HS-5 (cell line): ENCODE measurements around the gene LTBR.
A peak's percentile ranks its signal among the peaks of the same experiment; 100 is the strongest.
"Not testable (repeated sequence)": the region's sequence is repeated elsewhere in the genome, so short reads cannot be mapped to it uniquely, and the experiment has no call there.

Experiments used
- DNase-seq: peaks from one replicate; pipeline ENCODE4 v3.0.0-alpha.2; 2012; ENCODE audit warnings: low read depth

Gene LTBR

GRCh38 chr12:6383572-6384498 is at the start of gene LTBR:
LTBR (plus strand) TSS chr12:6384162; CDS start chr12:6384359, 197 bp downstream.
- DNase-seq: peak; percentile 63

GRCh38 chr12:6334359-6334758 is 49.6 kb upstream of the LTBR start:
- no peak for DNase-seq

DNA sequence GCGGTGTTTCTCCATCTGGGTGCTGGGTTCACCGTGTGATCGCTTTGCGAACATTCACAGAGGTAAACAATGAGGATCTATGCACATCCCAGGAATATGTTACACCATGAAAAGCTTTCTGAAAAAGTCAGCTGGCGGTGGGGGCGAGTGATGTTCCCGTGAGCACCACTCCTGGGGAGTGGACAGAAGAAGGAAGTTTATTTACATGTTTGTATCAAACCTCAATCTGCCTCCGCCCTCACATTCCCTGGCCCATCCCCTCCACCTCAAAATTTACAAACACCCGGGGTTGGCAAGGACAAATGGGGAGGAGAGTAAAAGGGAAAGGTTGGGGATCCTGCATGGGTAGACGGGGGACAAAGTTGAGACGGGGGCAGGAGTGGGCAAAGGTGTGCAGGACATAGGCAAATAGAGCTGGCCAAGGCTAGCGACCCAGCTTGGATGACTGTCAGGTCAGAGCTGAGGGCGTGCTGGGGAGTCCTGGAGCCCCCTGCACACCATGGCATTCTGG is 49.0 kb upstream of the LTBR start:
- DNase-seq: no peak

DNA sequence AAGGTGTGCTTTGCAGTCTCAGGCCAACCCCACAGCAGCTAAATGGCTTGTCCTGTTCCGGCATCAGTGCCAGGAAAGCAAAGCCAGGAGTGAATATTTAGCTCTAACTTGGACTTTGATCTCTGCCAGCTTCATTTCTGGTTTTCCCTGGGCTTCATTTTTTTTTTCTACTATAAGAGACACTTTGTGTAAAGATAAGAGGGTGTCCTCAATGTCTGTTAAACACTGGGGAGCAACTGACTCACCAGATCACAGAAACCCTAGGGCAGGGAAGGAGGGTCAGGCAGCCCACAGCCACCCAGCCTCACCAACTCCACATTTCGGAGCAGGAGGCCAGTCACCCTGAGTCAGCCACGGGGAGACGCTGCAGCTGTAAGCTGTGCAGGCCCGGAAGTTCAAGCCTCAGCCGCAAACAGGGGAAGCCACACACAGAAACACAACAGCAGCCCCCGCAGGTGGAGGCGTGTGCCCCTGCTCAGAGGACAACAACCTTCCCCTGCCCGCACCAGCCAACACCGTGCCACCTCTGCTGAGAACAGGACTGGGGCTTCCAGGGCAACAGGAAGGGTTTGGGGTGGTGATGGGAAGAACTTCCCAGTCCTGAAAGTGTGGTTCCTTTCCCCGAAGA is 48.4 kb upstream of the LTBR start:
- DNase-seq: no peak

DNA sequence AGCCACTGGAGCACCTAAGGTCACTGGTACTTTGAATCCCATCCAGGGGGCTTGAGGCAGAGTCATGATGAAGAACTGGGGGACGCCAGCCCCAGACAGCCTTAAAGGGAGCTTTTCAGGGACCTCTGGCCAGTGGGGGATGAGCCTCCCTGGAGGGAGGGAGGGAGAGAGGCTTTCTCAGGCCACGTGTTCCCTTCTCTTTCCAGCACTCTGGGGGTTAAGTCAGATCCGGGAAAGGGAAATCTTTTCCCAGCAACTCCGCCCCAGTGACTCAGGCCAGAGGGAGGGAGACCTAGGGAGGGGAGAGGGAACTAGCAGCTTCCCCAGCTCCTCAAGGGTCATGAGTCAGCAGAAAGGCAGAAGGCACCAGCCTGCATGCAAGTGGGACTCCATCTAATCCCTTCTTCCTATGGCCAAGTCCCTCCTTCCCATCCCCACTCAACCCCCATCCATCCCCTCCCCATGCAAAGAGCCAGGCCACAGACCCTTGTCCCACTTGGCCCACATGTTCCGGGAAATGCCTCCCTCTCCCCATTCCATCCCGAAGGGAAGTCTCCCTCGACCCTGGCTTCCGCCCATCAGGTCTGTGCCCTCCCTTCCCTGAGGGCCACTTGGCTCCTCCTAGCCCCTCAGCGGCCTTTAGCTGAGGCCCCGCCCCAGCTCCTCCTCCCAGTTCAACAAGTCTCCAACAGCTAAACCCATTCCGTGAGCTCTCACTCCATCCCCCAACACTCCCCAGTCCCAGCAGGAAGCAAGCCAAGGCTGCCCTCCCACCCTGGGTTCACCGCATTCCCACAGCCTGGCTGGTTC is 47.7 kb upstream of the LTBR start:
- peak; percentile 99 for DNase-seq

DNA sequence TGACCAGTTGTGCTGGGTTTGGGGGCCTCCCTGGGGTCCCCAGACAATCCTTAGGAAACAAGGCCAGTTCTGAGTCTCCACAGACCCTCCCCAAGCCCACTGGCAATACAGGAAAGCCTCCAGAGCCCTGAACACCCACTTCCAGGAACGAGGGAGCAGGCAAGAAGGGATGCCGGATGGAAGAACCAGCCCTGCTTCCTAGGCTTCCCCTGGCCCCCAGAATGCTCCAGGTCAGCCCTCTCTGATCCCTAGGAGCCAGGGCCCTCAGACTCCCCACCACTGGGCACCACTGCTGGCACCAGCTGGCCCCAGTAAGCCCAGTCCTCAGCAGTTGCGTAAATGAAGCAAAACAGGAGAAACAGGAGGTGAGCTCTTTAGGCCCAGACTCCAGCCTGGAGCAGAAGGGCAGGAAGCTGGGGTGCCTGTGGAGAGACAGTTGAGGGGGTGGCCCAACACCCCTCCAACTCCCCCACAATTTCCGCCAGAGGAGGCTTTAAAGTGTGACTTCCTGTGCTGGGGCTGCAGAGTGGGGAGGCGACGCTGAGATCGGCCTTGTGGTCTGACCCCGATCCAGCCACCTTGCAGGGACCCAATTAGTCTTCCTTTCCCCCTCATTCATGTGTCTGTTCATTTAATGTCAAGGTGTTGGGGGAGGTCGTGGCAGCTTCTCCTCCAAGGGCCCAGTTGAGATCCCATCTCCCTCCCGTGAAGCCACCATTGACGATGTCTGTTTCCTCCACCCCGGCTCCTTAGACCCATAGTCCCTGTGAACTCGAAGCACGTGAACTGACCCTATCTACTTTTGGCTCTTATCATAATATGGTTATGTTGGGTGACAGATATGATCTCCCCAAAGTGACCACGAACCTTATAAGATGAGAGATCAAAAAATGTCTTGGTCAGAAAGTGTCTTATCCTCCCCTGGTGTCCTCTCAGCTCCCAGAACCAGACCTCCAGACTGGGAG is 46.8 kb upstream of the LTBR start:
- DNase-seq: no peak

GRCh38 chr12:6337958-6338433 is 46.0 kb upstream of the LTBR start:
- DNase-seq: no peak

DNA sequence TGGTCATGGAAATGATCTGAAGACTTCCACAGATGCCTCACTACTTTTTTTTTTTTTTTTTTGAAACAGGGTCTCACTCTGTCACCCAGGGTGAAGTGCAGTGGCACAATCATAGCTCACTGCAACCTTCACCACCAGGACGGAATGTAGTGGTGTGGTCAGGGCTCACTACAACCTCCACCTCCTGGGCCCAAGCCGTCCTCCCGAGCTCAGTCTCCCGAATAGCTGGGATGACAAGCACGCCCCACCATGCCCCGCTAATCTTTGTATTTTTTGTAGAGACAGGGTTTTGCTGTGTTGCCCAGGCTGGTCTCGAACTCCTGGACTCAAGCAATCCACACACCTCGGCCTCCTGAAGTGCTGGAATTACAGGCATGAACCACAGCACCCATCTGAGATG is 45.4 kb upstream of the LTBR start:
- DNase-seq: not testable (repeated sequence)

DNA sequence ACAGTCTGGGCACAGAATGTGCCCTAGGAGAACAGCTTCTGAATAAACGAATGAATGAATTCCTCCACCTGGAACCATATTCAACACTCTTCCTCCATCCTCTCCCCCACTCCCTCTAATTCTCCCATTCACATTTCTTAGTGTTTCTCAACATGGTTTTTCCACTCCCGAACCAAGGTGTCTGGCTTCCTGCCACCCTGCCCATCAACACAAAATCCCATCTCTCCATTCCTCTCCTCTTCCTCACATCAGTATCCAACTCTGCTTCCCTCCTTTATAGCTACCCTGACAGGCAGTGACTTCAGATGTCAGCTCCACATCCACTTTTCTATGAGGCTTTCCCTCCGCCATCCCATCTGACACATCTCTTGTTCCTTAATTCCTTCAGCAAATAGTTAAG is 45.0 kb upstream of the LTBR start:
- no peak for DNase-seq

- no peak for DNase-seq
Observed at GRCh38 chr12:6340032-6340638, 43.8 kb upstream of the LTBR start.

GRCh38 chr12:6340745-6341416 is 43.1 kb upstream of the LTBR start:
- no peak for DNase-seq

DNA sequence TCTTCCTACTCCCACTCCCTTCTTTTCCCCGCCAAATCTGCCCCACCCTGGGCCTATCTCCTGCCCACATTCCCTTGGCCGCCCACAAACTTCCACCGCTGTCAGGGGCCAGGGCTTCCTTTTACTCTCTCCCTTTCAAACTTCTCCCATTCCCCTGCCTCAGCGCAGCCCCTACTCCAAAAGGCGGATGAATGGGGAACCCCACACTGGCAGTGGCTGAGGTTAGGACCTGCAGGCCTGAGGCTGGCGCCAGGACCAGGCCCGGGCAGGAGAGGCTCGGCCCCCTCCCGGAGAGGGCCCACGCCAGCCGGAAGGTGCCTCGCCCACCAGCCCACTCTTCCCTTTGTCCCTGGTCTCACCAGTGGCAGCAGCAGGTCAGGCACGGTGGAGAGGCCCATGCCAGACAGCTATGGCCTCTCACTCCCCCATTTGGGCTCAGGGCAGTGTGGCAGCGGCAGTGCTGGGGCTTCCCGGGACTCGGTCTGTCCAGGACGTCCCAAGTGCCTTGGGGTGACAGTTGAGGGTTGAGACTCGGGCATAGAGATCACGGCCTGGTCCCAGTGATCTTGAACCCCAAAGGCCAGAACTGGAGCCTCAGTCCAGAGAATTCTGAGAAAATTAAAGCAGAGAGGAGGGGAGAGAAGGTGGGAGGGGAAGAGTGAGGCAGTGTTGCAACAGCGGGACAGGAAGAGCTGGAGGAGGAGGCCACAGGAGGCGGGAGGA is 42.4 kb upstream of the LTBR start, which contains the start of gene TNFRSF1A:
Gene TNFRSF1A, minus strand, starts transcription at position 660 of the 723 bp plus-strand sequence. Its CDS starts 262 bp downstream, at position 398.
- peak; percentile 61 for DNase-seq

DNA sequence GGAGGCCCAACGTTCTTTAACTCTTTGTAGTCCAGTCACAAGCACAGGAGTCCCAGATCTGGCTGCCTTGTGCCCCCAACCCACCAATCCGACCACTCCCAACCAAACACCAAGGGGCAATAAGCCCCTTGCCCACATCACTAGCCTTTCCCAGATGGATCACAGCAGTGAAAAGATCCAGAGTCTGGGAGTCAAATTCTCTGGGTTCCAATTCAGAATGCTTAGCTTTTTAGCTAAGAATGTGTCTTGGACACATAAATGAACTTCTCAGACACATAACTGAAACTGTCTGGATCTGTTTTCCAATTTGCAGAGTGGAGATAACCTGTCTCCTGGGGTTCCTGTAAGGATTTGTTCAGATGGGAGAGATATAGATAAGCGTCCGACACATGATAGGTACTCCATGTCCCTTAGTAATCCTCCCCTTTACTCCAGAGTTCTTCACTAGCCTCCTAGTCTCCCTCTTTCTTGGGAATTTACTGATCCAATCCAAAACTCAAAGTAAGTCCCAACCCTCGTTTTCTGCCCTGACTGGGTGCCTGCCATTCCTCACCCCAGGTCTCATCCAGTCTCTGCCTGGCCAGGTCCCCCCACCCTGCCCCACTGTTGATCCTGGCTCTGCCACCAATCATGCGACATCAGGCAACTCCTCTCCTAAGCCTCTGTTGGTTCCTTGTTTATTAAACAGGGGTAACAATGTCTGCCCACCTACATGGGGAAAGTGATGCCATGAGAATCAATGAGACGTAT is 41.6 kb upstream of the LTBR start:
- no peak for DNase-seq

DNA sequence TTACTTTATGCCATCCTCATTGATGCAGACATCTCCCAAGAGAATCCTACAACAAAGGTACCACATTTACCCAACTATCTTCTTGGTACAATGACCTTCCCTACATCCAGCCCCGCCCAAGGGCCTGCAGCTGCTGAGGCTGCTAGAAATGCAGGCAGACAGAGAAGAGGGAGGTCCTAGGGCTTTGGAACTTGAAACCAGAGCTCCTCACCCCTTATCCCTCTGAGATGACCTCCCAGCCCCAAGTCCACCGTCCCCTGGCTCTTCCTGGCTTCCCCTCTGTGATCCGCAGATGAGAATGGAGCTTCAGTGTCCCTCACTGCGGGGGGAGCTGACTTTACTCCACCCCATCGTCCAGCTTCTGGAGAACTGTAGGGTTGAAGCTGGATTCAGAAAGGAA is 40.4 kb upstream of the LTBR start:
- DNase-seq: no peak

- not testable (repeated sequence) for DNase-seq
Observed at GRCh38 chr12:6344101-6344660, 39.8 kb upstream of the LTBR start.

DNA sequence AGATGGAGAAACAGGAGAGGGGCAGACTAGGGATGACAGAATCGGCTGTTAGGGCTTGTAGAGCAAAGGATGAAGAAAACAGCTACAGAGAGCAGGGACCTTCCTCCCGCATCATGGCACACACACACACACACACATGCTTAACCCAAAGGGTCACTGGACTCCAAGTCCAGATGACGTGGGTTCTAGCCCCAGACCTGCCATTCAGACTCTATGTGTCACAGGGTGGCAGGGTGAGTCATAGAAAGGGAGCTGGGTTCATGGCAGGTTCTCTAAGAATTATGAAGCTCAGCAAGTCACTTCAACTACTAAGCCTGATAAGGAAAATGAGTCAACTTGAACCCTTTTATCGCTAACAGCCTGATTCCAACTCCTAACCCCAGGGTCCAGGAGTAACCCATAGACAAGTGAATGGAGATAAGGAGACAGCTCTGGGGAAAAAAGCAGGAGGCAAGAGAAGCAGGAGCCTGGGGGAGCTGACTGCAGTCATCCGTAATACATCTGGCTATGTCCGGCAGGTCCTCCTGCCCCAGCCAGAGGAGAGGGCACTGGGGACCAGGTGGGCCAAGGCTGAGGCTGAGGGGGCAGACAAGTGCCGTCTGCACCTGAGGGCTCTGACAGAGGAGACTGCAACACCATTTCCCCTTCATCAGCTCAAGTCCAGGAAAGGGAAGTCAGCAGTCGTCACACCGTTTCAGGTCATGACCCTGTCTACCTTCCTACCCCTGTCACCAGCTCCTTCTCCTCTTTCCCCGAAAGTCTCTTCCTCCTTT is 38.5 kb upstream of the LTBR start:
- peak; percentile 87 for DNase-seq

DNA sequence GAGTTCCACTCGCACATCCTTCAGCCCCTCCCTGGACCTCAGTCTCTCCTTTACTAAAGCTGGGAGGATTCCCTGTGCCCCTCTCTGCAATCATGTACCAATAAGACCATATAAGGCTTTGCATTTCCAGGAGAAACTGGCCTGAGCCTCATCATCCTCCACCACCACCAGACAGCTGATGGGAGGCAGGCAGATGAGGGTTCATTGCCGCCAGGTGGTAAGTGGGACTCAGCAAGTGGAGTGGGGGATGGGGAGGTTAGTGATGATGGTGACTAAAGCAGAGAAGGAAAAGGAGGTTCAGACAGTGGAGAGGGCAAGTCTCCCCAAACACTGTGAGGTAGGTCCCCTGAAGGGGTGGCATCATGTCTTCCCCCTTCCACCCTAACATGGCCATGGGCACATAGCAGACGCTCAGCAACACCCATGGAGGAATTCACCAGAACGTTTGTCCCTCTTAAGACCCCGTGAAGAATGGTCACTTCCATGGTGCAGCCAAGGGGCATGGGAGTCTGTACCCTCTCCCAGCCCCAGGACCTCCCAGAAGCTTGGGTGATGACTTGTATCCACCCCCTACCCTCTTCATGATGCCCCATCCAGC is 37.6 kb upstream of the LTBR start:
- DNase-seq: no peak
